ENCODE results near the gene SEM1. TPM values are rescaled to one million over a fixed set of nuclear protein-coding genes. Genes with fewer than 3 reads are reported as not detected.
"Not testable (repeated sequence)": the region's sequence is repeated elsewhere in the genome, so short reads cannot be mapped to it uniquely, and the experiment has no call there.

SEM1 gene
- total RNA-seq, 1 experiment from 2014 or later = 116 TPM

GRCh38 chr7:96663871-96664445 is 45.7 kb downstream of the SEM1 start:
- H3K36me3 Mint-ChIP-seq (ENCODE audit: insufficient read depth, unreplicated experiment) = no peaks in the 10 kb centered on the region
- no peak overlapping the region for H3K27ac Mint-ChIP-seq (ENCODE audit: unreplicated experiment)
- H3K9me3 Mint-ChIP-seq (ENCODE audit: unreplicated experiment) = no peaks in the 10 kb centered on the region
- BruUV-seq (replicated peaks) = no TSS peak
- POLR2A ChIA-PET = no interaction called here
- intact Hi-C loops (cut with micrococcal nuclease; ENCODE audit: unreplicated experiment) = no loop called here
- Histone ChIP-seq H3K9me3 (no peaks in the 10 kb centered on the region), H3K27me3 (replicated peaks; ENCODE audit: control insufficient read depth, insufficient read depth, low read length) (no peaks in the 10 kb centered on the region), H3K4me3 (ENCODE audit: low read depth, low read length) (no peak overlapping the region), H3K4me1 (no peaks in the 10 kb centered on the region), H3K36me3 (ENCODE audit: control insufficient read depth, insufficient read depth, low read length) (no peaks in the 10 kb centered on the region)
- H3K27me3 Mint-ChIP-seq (ENCODE audit: insufficient read depth, unreplicated experiment) = no peaks in the 10 kb centered on the region
- no peak for TF ChIP-seq CTCF (IDR thresholded peaks at IDR 0.05; ENCODE audit: insufficient read depth in 1 of 2, low read depth in 1 of 2, low read length in 1 of 2, severe bottlenecking in 1 of 2, unreplicated experiment in 1 of 2)
- DNase-seq = no peak
- CTCF ChIA-PET = no interaction called here
- no peak overlapping the region for H3K4me3 Mint-ChIP-seq (ENCODE audit: unreplicated experiment)
- no peaks in the 10 kb centered on the region for H3K4me1 Mint-ChIP-seq (ENCODE audit: low read depth, unreplicated experiment)

GRCh38 chr7:96663457-96663856 is 46.2 kb downstream of the SEM1 start:
- POLR2A ChIA-PET = no interaction called here
- Histone ChIP-seq H3K36me3 (ENCODE audit: control insufficient read depth, insufficient read depth, low read length) (no peaks in the 10 kb centered on the region), H3K9me3 (no peaks in the 10 kb centered on the region), H3K4me3 (ENCODE audit: low read depth, low read length) (no peak overlapping the region), H3K27me3 (replicated peaks; ENCODE audit: control insufficient read depth, insufficient read depth, low read length) (no peaks in the 10 kb centered on the region), H3K4me1 (no peaks in the 10 kb centered on the region)
- no TSS peak for BruUV-seq (replicated peaks)
- no peaks in the 10 kb centered on the region for H3K9me3 Mint-ChIP-seq (ENCODE audit: unreplicated experiment)
- no peak overlapping the region for H3K4me3 Mint-ChIP-seq (ENCODE audit: unreplicated experiment)
- H3K27me3 Mint-ChIP-seq (ENCODE audit: insufficient read depth, unreplicated experiment) = no peaks in the 10 kb centered on the region
- CTCF ChIA-PET = no interaction called here
- no peak for DNase-seq
- no peak for TF ChIP-seq CTCF (IDR thresholded peaks at IDR 0.05; ENCODE audit: insufficient read depth in 1 of 2, low read depth in 1 of 2, low read length in 1 of 2, severe bottlenecking in 1 of 2, unreplicated experiment in 1 of 2)
- H3K27ac Mint-ChIP-seq (ENCODE audit: unreplicated experiment) = no peak overlapping the region
- no peaks in the 10 kb centered on the region for H3K36me3 Mint-ChIP-seq (ENCODE audit: insufficient read depth, unreplicated experiment)
- no peaks in the 10 kb centered on the region for H3K4me1 Mint-ChIP-seq (ENCODE audit: low read depth, unreplicated experiment)
- intact Hi-C loops (cut with micrococcal nuclease; ENCODE audit: unreplicated experiment) = no loop called here

GRCh38 chr7:96662151-96662550 is 47.5 kb downstream of the SEM1 start:
- H3K9me3 Mint-ChIP-seq (ENCODE audit: unreplicated experiment); intact Hi-C loops (cut with micrococcal nuclease; ENCODE audit: unreplicated experiment); H3K27ac Mint-ChIP-seq (ENCODE audit: unreplicated experiment); CTCF ChIA-PET; H3K4me3 ChIP-seq (ENCODE audit: low read depth, low read length); DNase-seq; H3K4me1 ChIP-seq; H3K9me3 ChIP-seq; H3K36me3 ChIP-seq (ENCODE audit: control insufficient read depth, insufficient read depth, low read length); H3K4me1 Mint-ChIP-seq (ENCODE audit: low read depth, unreplicated experiment); H3K4me3 Mint-ChIP-seq (ENCODE audit: unreplicated experiment); H3K36me3 Mint-ChIP-seq (ENCODE audit: insufficient read depth, unreplicated experiment); H3K27me3 Mint-ChIP-seq (ENCODE audit: insufficient read depth, unreplicated experiment); POLR2A ChIA-PET; BruUV-seq (replicated peaks); H3K27me3 ChIP-seq (replicated peaks; ENCODE audit: control insufficient read depth, insufficient read depth, low read length): not testable (repeated sequence)

- no peak for TF ChIP-seq CTCF (IDR thresholded peaks at IDR 0.05; ENCODE audit: insufficient read depth in 1 of 2, low read depth in 1 of 2, low read length in 1 of 2, severe bottlenecking in 1 of 2, unreplicated experiment in 1 of 2)
- Mint-ChIP-seq H3K9me3 (ENCODE audit: unreplicated experiment) (no peaks in the 10 kb centered on the region), H3K27me3 (ENCODE audit: insufficient read depth, unreplicated experiment) (no peaks in the 10 kb centered on the region), H3K36me3 (ENCODE audit: insufficient read depth, unreplicated experiment) (no peaks in the 10 kb centered on the region), H3K4me1 (ENCODE audit: low read depth, unreplicated experiment) (peaks cover 6% of the 10 kb centered on the region), H3K27ac (ENCODE audit: unreplicated experiment) (no peak overlapping the region), H3K4me3 (ENCODE audit: unreplicated experiment) (no peak overlapping the region)
- H3K4me3 ChIP-seq (ENCODE audit: low read depth, low read length) = no peak overlapping the region
- BruUV-seq (replicated peaks) = no TSS peak
- intact Hi-C loops (cut with micrococcal nuclease; ENCODE audit: unreplicated experiment) = no loop called here
- ChIA-PET POLR2A (no interaction called here), CTCF (no interaction called here)
- DNase-seq = no peak
- no peaks in the 10 kb centered on the region for H3K9me3 ChIP-seq
- H3K36me3 ChIP-seq (ENCODE audit: control insufficient read depth, insufficient read depth, low read length) = no peaks in the 10 kb centered on the region
- no peaks in the 10 kb centered on the region for H3K4me1 ChIP-seq
- H3K27me3 ChIP-seq (replicated peaks; ENCODE audit: control insufficient read depth, insufficient read depth, low read length) = no peaks in the 10 kb centered on the region
Observed at GRCh38 chr7:96658022-96658412, 51.6 kb downstream of the SEM1 start.
